AG09309 (cell line): ENCODE results near the gene NIT2.

Source experiments
- DNase-seq: peaks from one replicate; pipeline ENCODE4 v3.0.0-alpha.2; 2010; ENCODE audit warnings: low read depth
- H3K4me3 ChIP-seq: 2 replicates; pipeline ENCODE4 v1.5.1; 2011; ENCODE audit warnings: mild to moderate bottlenecking, low read depth, low read length, moderate library complexity; ENCODE audit not compliant: control insufficient read depth
- CTCF ChIP-seq: IDR thresholded peaks from 2 replicates; pipeline ENCODE4 v1.5.1; 2011; ENCODE audit warnings: mild to moderate bottlenecking, low read depth, low read length, inconsistent platforms; ENCODE audit not compliant: insufficient read depth, control insufficient read depth; ENCODE audit errors: missing control alignments

The NIT2 gene

DNA sequence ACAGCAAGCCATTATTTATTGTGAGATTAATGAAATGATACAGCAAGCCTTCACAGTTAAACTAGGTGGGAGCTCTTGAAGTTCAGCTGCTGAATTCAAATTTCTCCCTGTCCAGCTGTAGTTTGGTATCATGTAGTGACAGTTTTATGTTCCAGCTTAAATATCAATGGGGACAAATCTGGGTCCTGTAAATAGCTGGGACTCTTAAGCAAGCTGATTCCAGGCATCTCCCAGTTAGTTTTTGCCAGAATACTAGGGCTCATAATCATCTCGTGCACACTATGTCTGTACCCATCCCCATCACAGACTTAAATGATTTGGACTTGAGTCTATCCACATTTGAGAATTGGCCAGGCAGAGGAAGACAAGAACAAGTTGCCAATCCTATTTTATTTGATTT, 27.9 kb upstream of the NIT2 start:
- no peak for DNase-seq
- H3K4me3 ChIP-seq: no peak overlapping the region
- no peak for TF ChIP-seq CTCF

- DNase-seq: no peak
- no peak for TF ChIP-seq CTCF
- no peak overlapping the region for H3K4me3 ChIP-seq
These were observed 24.1 kb upstream of the NIT2 start for GRCh38 chr3:100310355-100310965.

GRCh38 chr3:100311011-100311410, 23.5 kb upstream of the NIT2 start:
- DNase-seq: no peak
- no peak for TF ChIP-seq CTCF
- H3K4me3 ChIP-seq: no peak overlapping the region

- peak; percentile 18 for DNase-seq
- H3K4me3 ChIP-seq: no peak overlapping the region
- TF ChIP-seq CTCF: peak; percentile 68
These were observed 17.9 kb upstream of the NIT2 start for GRCh38 chr3:100316641-100317069.

DNA sequence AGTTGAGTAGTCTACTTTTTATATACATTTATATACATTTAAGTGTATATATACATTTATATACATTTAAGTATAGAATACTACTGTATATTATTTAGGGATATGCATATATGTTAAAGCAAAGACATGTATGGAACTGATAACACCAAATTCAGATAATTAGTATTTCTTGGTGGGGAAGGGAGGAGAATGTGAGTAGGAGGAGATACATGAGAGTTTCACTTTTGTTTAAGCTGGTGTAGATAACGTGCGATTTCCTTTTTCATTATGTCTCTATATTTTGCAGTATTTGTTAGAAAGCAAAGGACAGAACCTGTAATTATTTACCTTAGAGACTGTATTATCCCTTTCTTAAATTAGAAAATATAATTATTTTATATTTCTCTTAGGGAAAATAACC, 16.6 kb upstream of the NIT2 start:
- TF ChIP-seq CTCF: no peak
- H3K4me3 ChIP-seq: no peak overlapping the region
- no peak for DNase-seq

- no peak overlapping the region for H3K4me3 ChIP-seq
- DNase-seq: no peak
- no peak for TF ChIP-seq CTCF
These were observed 14.6 kb upstream of the NIT2 start for GRCh38 chr3:100319951-100320350.

DNA sequence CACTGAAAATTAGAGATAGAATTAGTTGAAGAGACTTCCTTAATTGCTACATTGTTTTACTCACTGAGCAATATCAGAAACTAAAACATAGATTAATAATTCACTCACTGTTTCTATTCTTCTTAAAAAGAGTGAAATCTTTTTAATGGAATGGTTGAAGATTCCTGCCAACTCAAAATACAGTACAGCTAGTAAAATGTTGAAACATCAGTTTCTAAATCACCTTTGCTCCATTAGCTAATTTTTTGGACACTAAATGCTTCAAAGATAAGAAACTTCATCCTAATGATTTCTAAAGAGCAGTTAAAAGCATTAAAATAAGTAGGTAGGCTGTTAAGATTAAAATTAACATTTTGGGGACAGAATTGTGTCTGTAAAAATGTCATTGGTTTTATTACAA, 10.5 kb upstream of the NIT2 start:
- TF ChIP-seq CTCF: no peak
- DNase-seq: no peak
- H3K4me3 ChIP-seq: no peak overlapping the region
